ENCODE data around the gene TTC8.
A peak's percentile ranks its signal among the peaks of the same experiment; 100 is the strongest.
"Not testable (repeated sequence)": the region's sequence is repeated elsewhere in the genome, so short reads cannot be mapped to it uniquely, and the experiment has no call there.

TTC8 gene

DNA sequence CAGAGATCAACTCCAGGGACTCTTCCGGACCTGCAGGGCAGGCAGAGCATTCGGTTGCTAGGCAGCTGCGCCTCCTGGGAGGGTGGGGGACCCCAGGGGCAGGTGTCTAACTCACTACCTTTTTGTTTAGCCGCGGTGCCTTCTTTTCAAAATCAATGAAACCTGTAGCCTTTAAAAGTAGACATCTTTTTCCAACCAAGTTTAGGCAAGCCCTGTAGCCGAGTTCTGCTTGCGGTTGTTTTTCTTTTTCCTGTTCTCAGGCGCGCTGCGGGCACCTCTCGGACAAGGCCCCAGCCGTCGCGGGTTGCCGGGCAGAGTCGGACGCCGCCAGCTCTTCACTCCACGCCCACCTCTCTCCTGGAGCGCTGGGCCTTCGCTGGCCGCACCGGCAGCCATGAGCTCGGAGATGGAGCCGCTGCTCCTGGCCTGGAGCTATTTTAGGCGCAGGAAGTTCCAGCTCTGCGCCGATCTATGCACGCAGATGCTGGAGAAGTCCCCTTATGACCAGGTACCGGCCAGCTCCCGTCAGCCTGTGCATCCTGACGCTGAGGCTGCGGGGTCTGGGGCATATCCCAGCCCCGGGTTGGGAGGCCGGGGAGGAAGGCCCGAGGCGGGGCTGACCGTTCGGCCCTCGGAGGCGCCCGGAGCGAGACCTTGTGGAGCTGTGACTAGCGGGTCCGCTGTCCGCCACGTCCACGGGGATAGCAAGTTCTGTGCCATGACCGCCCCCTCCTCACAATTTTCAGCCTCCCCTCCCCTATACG is at the start of gene TTC8:
TSS of gene TTC8 (plus strand) at position 338 of the 764 bp plus-strand sequence. CDS start at position 395, 57 bp downstream.
- DNase-seq: peak; percentile 84

DNA sequence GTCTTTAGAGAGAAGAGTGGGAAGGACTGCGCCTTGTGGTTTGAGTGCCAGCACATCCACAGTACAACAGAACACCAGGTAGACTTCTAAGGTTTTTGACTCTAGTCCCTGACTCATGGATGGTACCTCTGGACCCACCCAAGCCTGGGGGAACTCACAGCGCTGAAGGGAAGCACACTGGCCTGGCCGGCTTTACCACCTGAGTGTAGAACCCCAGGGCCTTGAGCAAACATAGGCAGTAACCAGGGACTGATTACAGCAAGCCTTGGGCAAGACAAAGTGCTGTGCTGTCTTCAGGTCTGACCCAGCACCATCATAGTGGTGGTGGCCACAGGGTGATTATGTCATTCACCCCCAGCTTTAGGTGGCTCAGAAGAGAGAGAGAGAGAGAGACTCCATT is 48.9 kb upstream of the TTC8 start:
- no peak for DNase-seq

- no peak for DNase-seq
Observed at GRCh38 chr14:88785911-88786310, 38.5 kb upstream of the TTC8 start.

DNA sequence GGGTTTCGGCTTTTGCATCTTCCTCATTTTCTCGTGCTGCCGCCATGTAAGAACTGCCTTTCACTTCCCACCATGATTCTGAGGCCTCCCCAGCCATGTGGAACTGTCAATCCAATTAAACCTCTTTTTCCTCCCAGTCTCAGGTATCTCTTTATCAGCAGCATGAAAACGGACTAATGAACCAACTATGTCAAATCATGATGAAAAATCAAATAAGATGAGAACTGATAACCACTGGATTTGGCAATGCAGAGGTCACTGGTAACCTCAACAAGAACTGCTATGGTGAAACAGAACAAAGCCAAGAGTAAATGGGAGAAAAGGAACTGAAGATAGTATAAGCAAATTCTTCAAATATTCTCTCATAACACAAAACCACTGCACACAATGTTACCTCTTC is 37.7 kb upstream of the TTC8 start:
- no peak for DNase-seq

GRCh38 chr14:88789573-88789972 is 34.9 kb upstream of the TTC8 start:
- DNase-seq: not testable (repeated sequence)

GRCh38 chr14:88790501-88791251 is 33.8 kb upstream of the TTC8 start:
- DNase-seq: no peak

DNA sequence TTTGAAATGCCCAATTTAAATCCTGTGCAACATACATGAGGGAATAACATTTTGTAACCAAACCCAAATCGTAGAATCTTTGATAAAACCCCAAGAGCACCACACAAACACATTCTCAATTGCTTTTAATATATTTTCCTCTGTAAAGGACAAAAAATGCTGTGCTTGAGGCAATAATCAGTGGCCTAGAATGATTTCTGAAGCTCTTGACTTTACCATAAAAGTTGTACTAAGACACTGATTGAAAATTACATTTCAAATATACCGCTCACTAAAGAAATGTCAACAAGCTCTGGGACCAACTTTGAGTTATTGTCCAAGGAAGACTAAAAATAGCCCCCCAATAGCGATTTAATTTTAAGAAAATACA is 33.2 kb upstream of the TTC8 start:
- no peak for DNase-seq

DNA sequence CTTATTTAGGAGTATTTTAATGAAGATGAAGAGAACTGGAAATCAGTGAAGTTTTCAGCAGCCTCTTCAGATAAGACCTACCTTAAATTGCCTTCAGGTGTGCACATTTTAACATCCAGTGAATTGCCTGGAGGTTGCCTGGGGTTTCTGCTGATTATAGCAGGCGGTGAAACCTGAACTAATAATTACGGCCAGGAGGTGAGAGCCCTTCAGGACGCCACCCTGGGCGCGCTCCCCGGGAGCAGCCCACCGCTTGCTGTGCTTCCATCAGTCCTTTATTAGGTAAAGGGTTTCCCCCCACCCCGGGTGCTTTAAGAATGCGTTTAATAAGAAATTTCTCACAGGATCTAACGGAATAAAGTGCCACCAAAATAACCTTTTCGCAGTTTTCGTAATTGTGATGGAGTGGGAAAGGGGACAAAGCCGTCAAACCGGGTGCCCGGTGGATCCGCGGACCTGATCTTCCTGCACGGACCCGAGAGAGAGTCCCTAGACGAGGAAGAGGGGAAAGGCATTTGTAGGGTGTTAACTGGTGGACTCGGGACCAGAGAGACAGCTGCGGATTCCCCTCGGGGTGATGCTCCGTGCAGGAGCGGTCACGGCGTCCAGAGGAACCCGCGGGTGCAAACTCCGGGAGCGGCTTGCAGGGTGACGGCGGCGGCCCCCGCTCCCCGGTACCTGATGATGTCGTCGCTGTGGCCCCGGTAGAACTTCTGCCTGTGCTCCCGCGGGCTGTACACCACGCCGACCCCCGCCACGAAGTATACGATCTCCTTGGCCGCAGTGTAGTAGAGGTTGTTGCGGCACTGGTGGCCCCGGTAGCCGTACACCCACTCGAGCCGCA is 32.6 kb upstream of the TTC8 start:
- peak; percentile 12 for DNase-seq

GRCh38 chr14:88792473-88793258 is 31.8 kb upstream of the TTC8 start, which contains the start of gene EML5:
Gene EML5 (minus strand): TSS chr14:88792953. CDS start chr14:88792503, 450 bp downstream.
- DNase-seq: peak; percentile 88

DNA sequence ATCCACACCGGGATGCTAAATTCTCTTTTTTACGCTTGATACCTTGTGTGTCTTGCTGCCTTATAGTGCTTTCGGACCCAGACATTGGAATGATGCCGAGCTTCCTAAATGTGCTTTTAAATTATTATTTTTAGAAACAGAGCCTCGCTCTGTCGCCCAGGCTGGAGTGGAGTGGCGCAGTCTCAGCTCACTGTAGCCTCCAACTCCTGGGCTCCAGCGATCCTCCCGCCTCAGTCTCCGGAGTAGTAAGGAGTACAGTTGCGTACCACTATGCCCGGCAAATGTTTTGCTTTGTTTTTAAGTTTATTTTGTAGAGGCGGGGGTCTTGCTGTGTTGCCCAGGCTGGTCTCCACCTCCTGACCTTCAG is 31.2 kb upstream of the TTC8 start:
- no peak for DNase-seq

- no peak for DNase-seq
Observed at GRCh38 chr14:88798156-88798555, 26.3 kb upstream of the TTC8 start.

- no peak for DNase-seq
Observed at GRCh38 chr14:88799522-88799921, 24.9 kb upstream of the TTC8 start.

DNA sequence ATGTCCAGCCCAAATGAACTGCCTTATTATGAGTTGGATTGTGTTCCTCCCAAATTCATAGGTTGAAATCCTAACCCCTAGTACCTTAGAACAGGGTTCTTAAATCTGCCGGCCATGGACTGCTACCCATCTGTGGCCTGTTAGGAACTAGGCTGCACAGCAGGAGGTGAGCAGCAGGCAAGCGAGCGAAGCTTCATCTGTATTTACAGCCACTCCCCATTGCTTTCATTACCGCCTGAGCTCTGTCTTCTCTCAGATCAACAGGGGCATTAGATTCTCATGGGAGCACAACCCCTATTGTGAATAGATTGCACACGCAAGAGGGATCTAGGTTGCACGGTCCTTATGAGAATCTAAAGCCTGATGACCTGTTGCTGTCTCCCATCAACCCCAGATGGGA is 21.9 kb upstream of the TTC8 start:
- DNase-seq: no peak

- no peak for DNase-seq
Observed at GRCh38 chr14:88804035-88804434, 20.4 kb upstream of the TTC8 start.

GRCh38 chr14:88804477-88804876 is 20.0 kb upstream of the TTC8 start:
- no peak for DNase-seq

- no peak for DNase-seq
Observed at GRCh38 chr14:88808359-88808758, 16.1 kb upstream of the TTC8 start.

DNA sequence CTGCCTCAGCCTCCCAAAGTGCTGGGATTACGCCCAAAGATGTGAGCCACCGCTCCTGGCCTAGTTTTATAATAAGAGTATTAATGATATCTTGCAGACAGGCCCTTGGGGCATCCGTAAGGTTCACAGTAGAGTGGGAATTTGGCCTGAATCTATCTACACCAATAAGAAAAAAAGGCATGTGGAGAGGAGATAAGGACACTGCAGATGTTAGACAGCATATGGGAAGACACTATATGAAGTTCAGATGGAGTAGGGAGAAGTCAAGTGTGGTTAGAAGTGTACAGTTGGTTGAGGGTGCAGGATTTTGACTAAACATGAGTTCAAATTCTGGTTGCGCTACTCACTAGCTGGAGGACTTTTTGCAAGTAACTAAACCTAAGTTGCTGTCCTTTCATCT is 8.5 kb upstream of the TTC8 start:
- DNase-seq: no peak

- no peak for DNase-seq
Observed at GRCh38 chr14:88818018-88818417, 6.4 kb upstream of the TTC8 start.

DNA sequence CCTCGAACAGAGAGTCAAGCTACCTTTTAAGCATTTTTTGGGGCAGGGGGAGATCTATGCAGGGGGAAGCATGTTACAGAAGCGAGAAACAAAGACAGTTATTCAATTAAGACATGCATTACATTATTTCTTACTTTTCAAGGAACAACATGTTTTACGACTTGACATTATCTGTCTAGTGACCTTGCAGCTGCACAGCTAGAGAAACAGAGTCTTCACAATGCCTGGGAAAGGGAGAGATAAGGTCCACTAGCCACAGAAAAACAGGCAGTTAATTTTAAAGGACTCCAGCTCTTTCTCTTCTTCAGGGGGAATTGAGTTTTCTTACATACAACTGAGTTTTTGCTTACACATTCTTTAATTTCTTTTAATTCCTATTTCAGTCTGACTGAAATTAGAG is 4.8 kb upstream of the TTC8 start:
- not testable (repeated sequence) for DNase-seq

- no peak for DNase-seq
Observed at GRCh38 chr14:88821378-88821777, 3.1 kb upstream of the TTC8 start.

DNA sequence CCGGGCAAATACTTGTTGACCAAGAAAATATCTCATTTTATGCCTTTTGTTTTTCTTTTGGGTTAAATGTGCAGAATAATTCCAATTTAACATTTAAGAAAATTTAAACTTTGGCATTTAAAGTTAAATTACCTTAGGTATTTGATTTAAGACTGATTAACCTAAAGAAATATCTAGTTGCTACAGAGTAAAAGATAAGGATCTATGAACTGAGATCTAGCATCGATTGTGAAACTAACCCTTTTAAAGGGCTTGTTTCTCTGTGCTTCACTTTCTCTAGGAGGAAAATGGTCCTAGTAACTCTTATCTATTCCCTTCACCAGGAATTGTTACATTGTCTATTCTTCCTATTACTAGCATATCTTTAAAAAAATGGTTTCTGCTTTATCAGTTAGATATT is 2.6 kb upstream of the TTC8 start:
- no peak for DNase-seq

DNA sequence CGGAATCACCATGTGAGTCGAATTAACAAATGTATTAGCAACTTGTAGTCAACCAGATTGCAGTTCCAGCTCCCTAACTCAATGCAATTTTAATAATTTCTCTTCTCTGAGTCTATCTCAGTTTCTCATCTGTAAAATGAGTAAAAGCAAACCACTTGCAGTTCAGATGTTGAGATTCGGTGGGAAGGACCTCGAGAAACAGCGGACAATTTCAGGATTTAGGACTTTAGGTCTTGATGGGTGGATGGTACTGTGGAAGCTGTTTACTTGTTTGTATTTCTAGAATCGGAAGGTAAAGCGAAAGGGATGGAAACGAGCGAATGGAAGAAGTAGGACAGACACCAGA is 510 bp upstream of the TTC8 start:
- DNase-seq: no peak

DNA sequence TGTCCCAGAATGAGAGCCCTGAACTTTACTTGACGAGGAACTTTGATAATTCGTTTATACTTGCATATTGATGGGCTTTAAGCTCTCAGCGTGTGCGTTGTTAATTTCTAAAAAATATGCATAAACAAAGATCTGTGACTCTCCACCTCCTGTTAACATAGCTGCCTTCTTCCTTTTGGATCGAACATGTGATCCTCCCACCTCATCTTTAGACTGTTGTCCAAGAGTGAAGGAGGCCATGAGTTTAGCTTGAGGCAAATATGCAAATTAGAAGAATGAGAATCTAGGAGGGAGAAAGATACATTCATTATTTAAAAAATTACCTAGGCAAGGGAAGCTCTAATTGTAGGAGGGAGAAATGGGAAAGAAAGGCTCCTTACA is 617 bp downstream of the TTC8 start:
- DNase-seq: no peak

Data from activated naive CD4-positive, alpha-beta T cell treated with anti-CD3 and anti-CD28 coated beads, Interleukin-2, amount 50 U/mL, for 16 hours (primary cell).